Measurements from ENCODE around the gene SS18L1.

The SS18L1 gene

DNA sequence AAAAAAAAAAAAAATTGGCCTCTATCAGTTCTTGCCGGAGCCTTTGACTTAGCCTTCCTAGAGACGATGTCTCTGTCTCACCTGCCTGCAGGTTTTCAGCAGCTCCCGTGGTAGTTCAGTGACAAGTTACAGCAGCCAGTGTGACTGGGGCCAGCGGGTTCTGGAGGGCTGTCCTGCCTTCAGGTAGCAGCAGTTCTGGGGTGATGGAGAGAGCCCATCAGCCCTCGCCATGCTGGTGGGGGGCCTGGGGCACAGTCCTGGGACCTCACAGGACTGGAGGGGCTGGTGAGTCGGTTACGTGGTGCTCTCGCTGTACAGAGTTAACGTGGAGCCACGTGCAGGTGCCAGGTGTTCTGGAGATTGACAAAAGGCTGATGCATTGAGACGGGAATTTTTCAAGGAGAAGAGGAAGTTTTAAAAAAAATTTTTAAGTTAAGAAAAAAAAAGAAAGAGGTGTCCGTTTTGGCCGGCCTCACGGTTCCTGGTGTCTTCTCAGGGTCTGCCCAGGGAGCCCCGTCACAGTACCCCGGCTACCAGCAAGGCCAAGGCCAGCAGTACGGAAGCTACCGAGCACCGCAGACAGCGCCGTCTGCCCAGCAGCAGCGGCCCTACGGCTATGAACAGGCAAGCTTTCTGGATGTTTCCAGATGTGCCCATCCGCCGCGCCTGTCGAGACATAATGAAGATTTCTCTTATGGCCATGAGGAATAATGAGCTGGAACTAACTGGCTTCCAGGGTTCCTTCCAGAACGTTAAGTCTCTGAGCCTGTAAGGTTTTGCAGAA is 30.6 kb downstream of the SS18L1 start:
- DNase-seq (ENCODE audit: low spot score) = no peak

DNA sequence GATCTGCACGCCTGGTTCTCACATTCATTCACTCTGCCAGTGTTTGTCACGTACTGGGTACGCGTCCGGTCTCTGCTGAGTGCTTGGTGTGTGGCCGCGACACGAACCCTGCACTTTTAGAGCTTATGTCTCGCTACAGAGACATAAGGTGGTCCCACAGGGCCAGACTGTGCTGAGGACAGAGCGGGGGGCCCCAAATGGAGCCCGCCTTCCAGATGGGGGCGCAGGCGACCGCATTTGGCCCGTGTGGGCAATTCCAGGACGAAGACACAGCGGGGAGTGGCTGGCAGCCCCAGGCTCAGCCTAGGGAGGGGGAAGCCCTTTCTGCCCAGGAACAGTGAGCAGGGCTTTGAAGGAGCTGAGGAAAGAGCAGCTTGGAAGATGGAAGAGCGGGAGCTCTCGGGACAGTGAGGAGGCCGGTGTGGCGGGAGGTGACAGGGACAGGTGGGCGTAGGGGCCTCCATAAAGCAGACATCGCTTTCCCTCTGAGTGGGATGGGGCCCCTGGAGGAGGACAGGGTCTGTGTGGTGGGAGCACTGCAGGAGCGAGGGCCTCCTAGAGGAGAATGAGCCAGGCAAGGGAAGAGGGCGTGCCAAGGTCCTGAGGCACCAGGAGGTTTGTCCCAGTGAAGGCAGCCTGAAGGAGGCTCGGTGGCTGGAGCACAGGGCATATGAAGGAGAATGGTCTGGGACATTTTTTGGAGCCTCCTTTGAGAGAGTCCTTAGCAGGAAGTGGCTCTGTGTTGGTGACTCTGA is 31.5 kb downstream of the SS18L1 start:
- no peak for DNase-seq (ENCODE audit: low spot score)

DNA sequence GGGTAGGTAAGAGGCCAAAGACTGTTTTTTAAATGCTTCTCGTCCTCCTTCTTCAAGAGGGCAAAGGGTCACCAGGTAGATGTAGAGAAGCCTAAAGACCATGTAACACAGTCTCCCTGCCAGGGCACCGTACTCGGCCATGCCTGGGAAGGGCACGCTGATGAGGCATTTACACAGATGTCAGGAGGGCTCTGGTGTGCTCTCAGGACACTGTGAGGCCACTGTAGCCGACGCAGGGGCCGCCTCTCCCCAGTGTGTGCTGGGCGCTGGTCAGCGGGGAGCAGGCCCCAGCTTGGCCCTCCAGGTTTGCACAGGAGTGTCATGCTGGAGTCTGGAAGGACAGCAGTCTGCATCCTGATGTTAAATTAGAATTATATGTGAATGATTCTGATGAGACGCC is 32.1 kb downstream of the SS18L1 start:
- DNase-seq (ENCODE audit: low spot score) = no peak

DNA sequence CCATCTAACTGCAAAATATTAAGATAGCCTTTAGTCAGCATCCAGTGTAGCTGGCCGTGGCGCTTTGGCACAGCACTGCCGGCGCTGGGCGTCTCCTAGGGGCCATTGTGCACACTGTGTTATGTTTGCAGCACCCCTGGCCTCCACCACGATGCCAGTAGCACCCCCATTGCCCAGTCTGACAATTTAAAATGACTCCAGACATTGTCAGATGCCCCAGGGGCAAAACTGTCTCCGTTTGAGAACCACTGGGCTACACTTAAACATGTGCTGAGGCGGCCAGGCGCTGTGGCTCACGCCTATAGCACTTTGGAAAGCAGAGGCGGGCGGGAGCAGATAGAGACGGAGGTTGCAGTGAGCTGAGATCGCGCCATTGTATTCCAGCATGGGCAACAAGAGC is 33.3 kb downstream of the SS18L1 start:
- DNase-seq (ENCODE audit: low spot score) = no peak

DNA sequence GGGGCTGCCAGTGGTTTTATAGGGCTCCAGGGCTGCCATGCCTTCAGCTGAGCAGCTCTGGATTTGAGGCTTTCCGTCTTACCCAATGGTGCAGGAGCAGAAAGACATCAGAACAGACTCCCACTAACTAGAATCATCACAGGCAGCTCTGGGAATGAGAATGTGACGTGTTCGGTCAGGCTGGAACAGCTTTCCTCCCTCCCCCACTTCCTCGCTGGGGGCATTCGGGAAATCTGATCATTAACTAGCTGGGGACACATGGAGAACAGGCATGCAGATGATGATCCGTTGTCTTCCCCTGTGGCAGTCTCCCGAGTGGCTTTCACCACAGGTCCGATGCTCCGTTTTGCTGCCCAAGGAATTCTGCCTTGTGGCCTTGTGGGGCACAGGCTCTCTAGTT is 33.7 kb downstream of the SS18L1 start:
- DNase-seq (ENCODE audit: low spot score) = no peak

DNA sequence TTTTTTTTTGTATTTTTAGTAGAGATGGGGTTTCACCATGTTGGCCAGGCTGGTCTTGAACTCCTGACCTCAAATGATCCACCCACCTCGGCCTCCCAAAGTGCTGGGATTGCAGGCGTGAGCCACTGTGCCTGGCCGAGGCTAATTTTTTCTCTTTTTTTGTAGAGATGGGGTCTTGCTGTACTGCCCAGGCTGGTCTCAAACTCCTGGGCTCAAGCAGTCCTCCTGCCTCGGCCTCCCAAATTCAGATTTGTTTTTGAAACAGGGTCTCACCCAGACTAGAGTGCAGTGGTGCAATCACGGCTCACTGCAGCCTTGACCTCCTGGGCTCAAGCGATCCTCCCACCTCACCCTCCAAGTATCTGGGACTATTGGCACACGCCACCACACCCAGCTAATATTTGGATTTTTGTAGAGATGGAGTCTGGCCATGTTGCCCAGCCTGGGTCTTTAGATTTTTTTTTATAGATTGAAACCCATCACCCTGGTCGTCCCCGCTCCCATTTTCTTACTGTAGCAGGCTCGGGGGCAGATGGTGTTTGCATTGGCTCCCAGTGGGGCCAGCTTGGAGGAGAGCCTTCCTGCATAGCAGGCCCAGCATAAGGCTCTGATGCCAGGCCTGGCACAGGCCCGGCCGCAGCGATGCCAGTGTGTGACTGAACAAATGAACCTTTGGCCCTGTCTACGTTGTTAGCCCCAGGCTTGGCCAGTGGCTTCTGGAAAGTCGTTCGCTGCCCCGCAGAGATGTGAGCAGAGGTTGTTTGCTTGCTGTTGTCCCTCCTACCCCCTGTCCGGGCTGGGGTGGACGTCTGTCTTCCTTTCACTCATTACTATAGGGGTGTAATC is 35.0 kb downstream of the SS18L1 start:
- no peak for DNase-seq (ENCODE audit: low spot score)

DNA sequence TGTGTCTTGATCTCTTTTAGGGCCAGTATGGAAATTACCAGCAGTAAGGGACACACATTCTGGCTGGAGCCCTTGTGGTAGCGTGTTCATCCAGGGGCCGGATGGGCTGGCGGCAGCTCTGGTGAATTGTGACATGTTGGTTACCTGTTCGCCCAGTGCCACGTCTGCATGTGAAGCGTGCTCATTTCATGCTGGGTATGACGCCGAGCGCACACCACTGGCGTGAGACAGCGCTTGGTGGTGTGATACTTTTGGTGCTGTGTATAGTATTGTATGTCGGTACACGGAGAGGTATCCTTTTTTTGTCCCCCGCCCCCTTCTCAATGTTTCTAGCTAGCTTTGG is 35.6 kb downstream of the SS18L1 start:
- DNase-seq (ENCODE audit: low spot score) = no peak

DNA sequence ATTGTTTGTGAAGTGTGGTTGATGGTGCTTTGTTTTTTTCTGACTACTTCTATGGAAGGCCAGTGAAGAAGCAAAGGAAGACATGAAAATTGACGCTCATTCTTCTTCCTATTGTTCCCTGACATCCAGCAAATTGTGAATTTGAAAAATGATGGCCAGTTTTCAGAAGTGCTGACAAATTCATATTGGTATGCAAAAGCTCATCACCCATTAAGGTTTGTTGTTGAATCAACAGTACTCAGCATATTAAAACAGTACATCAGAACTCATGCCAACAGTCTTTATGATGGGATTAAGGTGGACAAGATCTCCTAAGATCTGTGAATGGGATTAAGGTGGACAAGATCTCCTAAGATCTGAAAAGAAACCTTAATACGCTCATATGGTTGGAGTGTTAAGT is 38.2 kb downstream of the SS18L1 start:
- DNase-seq (ENCODE audit: low spot score) = peak; percentile 6

DNA sequence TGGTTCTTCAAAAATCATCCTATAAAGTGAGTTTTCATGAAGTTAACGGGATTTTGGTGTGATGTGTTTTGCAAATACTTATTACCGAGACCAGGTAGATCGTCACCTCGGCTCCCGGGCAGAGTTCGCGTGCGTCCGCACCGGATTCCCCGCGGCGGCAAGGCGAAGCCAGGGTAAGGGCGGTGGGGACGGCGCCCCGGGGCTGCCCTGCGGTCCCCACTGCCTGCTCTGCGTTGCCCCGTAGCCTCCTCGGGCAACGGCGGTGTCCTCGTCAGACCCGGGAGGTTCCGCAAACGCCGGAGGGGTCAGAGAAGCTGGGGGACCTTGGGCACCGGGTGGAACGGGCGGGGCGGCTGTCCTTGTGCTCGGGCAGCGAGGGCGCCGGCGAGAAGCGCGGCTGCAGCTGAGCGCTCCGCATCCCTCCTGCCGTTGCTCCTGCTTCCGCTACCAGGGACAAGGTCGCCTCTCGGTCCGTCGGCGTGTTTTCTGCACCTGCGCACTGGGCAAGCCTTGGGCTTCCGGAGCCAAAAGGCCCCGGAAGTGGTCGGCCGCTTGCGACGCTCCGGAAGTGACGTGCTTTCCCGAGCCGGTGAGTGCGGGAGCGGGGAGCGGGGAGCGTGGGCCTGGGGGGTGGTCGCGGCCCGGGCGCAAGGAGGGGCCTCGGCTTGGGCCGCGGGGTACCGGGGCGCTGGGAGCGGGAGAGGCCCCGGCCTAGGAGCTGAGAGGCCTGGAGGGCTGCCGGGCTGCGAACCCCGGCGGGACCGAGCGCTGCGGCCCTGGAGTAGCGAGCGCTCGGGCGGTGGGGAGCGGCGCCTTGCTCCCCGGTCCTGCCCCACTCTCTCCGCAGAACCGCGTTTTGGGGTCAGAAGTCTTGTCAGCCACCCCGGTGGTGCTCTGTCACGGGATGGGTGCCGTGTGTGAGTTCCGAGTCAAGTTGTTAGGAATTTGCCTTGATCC is 39.2 kb downstream of the SS18L1 start, which contains the start of gene MTG2:
MTG2 (plus strand) TSS at position 560 of the 957 bp plus-strand sequence. CDS start 10,393 bp downstream, outside the sequence.
- peak; percentile 95 for DNase-seq (ENCODE audit: low spot score)

DNA sequence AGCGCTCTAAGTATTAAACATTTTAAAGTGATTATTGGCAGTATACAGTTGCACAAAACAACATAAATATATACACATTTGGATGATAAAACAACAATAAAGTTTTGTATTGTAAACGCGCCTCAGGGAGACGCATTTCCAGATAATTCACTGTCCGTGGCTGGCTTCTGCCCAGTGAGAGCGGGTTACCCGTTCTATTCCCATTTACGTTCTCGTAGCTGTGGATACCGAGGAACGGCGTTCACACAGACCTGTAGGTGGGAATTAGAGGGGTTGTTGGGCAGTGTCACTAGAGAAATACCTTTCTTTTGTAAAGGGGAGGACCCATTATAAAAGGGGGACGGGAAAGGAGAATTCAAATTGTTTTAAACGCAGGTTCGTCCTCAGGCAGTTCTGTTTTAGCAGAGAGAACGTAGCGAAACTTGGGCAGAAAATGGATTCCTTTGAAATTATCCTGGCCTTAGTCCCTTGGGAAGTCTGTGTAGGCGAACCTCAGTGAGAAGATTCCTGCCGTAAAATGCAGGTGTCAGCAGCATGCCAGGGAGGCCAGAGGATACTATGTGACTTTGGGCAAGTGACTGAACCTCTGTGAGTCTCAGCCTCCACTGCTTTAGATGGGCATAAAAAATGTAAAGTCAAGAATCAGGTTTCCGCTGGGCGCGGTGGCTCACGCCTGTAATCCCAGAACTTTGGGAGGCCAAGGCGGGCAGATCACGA is 40.0 kb downstream of the SS18L1 start:
- no peak for DNase-seq (ENCODE audit: low spot score)

DNA sequence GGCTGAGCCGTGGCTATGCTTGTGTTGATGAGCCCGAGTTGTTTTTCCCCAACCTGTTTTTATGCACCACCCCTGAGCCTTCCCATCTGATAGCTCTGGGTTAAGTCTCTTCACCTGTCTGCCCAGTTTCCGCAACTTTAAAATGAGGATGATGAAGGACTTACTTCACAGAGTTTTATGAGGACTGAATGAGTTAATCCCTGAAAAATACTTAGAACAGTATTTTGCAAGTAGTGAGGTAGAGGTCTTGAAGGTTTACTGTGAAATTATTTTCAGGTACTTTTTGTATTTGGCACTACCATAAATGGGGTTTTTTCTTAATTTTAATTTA is 42.5 kb downstream of the SS18L1 start:
- DNase-seq (ENCODE audit: low spot score) = no peak

DNA sequence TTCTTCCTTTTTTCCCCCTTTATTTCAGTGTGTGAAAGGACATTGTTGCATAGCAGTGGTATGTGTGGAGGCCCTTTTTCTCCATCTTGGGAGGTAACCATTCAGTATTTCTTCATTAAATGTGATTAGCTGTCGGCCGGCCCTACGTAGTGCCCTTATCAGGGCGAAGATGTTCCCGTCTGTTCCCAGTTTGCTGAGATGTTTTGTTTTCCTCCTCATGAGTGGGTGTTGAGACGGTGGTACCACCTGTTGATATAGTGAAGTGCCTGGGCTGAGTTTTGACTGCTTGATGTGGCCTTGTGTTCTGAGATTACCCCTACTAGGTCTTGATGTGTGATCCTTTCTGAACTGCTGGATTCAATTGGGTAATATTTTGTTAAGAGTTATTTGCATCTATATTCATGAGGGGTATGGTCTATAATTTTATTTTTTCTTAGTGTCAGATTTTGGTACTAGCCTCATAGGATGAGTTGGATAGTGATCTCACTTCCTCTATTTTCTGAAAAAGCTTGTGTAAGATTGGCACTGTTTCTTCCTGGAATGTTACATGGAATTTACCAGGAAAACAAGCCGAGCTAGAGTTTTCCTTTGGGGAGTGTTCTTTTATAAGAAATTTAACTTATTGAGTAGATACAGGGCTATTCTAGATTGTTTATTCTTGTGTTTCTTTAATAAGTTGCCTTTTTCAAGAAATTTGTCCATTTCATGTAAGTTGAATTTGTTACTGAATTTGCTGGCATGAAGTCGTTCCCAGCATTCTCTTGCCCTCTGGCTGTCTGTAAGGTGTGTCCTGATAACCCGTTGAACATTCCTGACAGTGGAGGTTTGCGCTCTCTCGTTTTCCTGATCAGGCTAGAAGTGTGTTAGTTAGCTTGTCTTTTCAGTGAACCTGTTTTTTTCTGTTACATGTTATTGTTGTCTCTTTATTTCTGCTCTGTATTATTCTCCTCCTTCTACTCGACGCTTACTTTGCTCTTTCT is 43.6 kb downstream of the SS18L1 start:
- no peak for DNase-seq (ENCODE audit: low spot score)

DNA sequence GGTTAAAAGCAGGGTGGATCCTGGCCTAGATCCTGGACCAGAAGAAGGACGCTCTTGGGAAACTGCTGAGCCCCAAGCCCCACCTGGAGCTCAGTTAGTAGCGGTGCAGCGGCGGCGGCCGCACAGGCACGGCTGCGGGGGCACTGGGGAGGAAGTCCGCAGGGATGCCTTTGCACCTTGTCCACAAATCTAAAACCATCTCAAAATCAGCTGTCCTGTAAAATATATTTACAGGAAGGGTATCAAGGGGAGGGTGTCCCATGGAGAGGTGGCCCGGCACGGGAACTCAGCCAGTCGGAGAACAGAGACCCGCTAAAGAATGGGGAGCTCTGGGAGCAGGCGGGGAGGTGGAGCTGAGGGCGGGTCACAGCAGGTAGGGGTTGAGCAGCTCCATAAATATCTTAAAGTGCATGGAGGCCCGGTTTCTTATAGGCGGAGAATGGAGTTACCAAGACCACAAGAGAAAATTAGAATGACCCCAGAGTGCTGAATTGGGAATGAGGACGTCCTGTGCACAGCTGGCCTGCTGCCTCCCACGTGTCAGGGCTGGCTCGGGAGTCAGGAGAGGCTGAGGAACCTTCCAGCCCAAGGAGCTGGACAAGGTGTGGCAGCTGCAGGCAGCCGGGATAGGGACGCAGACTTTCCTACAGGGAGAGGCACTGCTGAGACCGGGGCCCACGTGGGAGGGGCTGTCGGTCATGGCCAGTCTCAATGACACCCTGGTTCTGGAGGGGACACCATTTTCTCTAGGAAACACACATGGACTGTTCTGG is 47.3 kb downstream of the SS18L1 start:
- no peak for DNase-seq (ENCODE audit: low spot score)

DNA sequence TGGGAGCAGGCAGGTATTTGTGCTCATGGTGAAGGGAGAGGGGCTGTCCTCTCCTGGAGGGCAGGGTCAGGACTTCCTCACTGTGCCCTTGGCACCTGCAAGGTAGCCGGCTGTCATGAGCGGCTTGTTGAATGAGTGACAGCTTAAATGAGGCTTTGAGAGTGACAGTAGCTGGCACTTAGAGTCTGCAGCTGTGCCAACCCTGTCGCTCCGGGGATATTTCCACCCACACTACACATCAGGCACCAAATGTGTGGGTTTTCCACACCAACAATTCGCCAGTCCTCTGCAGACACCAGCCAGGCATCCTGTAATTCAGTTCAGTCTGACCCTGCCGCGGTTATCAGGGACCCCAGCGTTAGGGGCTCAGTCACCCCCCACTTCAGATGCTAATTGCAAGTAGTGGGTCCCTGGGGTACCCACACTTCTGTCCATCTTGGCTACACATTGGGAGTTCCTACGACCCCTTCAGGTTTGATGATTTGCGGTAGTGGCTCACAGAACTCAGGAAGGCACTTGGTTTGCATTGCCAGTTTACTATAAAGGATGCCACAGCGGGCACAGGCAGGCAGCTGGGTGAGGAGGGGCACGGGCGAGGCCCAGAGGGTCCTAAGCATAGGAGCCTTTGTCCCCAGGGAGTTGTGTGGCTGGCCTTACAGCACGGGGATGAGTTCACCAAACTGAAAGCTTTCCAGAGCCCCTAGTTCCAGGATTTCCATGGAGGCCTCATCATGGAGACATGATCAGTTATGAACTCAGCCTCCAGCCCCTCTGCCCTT is 48.4 kb downstream of the SS18L1 start:
- DNase-seq (ENCODE audit: low spot score) = no peak

DNA sequence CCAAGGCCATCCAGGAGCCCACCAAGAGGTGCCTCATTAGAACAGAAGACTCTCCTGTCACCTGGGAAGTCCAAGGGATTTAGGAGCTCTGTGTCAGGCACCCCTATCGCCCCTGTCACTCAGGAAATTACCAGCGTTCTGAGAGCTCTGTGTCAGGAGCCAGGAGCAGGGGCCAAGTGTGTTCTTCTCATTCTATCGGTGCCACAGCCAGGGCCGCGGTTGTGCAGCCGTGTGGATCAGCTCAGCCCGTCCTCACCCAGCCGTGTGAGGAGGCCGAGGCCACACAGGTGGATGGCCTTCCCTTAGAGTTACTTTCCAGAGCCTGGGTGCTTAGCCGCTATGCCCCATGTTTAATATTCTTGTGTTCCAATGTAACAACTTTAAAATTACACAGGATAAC is 49.1 kb downstream of the SS18L1 start:
- no peak for DNase-seq (ENCODE audit: low spot score)

DNA sequence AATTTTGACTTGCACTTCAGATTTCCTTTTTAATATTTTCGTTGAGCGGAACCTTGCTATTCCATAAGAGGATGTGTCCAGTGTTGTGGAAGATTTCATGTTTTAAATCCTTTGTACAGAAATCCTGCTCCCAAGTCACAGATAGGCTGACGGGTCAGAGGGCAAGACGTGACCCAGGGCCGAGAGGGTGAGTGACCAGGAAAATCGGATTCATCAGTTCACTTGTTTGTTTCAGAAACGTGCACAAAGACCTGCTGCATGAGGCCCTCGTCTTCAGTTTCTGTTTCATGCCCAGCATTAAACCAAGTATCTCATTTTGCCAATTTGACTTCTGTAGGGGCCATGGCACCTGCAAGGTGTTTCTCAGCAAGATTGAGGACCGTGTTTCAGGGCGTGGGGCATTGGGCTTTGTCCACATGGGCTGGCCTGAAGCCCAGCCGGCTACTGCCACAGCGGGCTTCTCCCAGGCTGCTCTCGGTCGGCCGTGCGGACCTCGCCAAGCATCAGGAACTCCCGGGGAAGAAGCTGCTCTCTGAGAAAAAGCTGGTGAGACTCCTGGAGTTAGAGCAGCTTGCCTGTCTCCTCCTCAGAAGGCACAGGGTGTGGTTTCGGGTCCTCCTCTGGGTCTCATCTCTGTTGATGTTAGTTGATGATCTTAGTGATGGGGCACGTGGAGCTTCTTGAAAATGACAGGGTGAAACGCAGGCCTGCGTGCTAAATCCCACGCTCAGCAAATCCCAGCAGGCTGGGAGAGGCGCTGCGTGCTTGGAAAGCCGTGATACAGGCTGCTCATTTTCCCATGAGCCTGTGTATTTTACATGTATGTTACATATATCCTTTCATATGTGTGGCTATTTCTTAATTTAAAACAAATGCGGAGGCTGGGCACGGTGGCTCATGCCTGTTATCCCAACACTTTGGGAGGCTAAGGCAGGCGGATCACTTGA is 49.8 kb downstream of the SS18L1 start:
- no peak for DNase-seq (ENCODE audit: low spot score)

DNA sequence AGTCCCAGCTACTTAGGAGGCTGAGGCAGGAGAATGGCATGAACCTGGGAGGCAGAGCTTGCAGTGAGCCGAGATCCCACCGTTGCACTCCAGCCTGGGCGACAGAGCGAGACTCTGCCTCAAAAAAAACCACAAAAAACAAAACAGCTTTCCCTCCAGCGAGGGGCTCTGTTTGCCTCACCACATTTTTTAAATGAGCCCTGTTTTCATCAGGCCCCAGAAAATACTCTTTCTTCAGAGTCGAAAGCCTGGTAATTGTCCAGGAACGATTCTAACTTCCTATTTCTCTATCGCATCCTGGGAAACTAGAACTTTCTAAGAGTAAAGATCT is 51.5 kb downstream of the SS18L1 start:
- DNase-seq (ENCODE audit: low spot score) = no peak

Measured in pons (tissue), 1 donor.